ENCODE measurements around the gene KRT13. TPM values are rescaled to one million over a fixed set of nuclear protein-coding genes. Genes with fewer than 3 reads are reported as not detected.

KRT13 gene
- total and polyA plus RNA-seq, 7 donors, result 0.46 to 54.1 (median 4.3) TPM; not detected in 3

- TF ChIP-seq EP300 (IDR thresholded peaks at IDR 0.05) (no peak), POLR2AphosphoS5 (IDR thresholded peaks at IDR 0.05) (no peak), CTCF (IDR thresholded peaks at IDR 0.05) (no peak), POLR2A (IDR thresholded peaks at IDR 0.05) (no peak)
- no peak overlapping the region for H3K27ac ChIP-seq
- DNase-seq, result no peak
- no peaks in the 10 kb centered on the region for H3K36me3 ChIP-seq
- H3K27me3 ChIP-seq, result no peaks in the 10 kb centered on the region
- H3K4me1 ChIP-seq, result peaks cover 0 to 16% (median 6%) of the 10 kb centered on the region in 4 donors
- no peaks in the 10 kb centered on the region for H3K9me3 ChIP-seq
- no peak overlapping the region for H3K4me3 ChIP-seq
- intact Hi-C loops (cut with DNase I), result no loop called here
- WGBS, 2 donors, result 67 to 75% methylated on average over 10 of the region's 10 CpGs
These were observed 2.0 kb upstream of the KRT13 start for GRCh38 chr17:41507315-41507880.

- intact Hi-C loops (cut with DNase I), result no loop called here
- H3K4me3 ChIP-seq, result no peak overlapping the region
- H3K36me3 ChIP-seq, result no peaks in the 10 kb centered on the region
- H3K27me3 ChIP-seq, result no peaks in the 10 kb centered on the region
- H3K4me1 ChIP-seq, result peaks cover 0 to 16% (median 6%) of the 10 kb centered on the region in 4 donors
- 69 to 77% methylated on average over 14 of the region's 14 CpGs for WGBS, 2 donors
- TF ChIP-seq CTCF (IDR thresholded peaks at IDR 0.05), result no peak
- TF ChIP-seq POLR2AphosphoS5 (IDR thresholded peaks at IDR 0.05), result no peak
- TF ChIP-seq POLR2A (IDR thresholded peaks at IDR 0.05), result no peak
- no peak for TF ChIP-seq EP300 (IDR thresholded peaks at IDR 0.05)
- no peaks in the 10 kb centered on the region for H3K9me3 ChIP-seq
- no peak overlapping the region for H3K27ac ChIP-seq
- DNase-seq, result no peak
These were observed 676 bp upstream of the KRT13 start for GRCh38 chr17:41505809-41506767.

- H3K27ac ChIP-seq, result no peak overlapping the region
- H3K36me3 ChIP-seq, result no peaks in the 10 kb centered on the region
- TF ChIP-seq POLR2A (IDR thresholded peaks at IDR 0.05), result no peak
- TF ChIP-seq EP300 (IDR thresholded peaks at IDR 0.05), result no peak
- no peak for TF ChIP-seq POLR2AphosphoS5 (IDR thresholded peaks at IDR 0.05)
- no peak for TF ChIP-seq CTCF (IDR thresholded peaks at IDR 0.05)
- H3K27me3 ChIP-seq, result no peaks in the 10 kb centered on the region
- no peaks in the 10 kb centered on the region for H3K9me3 ChIP-seq
- intact Hi-C loops (cut with DNase I), result no loop called here
- H3K4me1 ChIP-seq, result peaks cover 0 to 16% (median 6%) of the 10 kb centered on the region in 4 donors
- no peak overlapping the region for H3K4me3 ChIP-seq
- WGBS, 2 donors, result 62 to 67% methylated on average over 8 of the region's 8 CpGs
- DNase-seq, result no peak
These were observed 1.0 kb downstream of the KRT13 start for GRCh38 chr17:41504246-41504977.

- H3K4me1 ChIP-seq, result peaks cover 0 to 16% (median 6%) of the 10 kb centered on the region in 4 donors
- no peaks in the 10 kb centered on the region for H3K9me3 ChIP-seq
- H3K27ac ChIP-seq, result no peak overlapping the region
- 92 to 95% methylated on average over 9 of the region's 9 CpGs for WGBS, 2 donors
- no peaks in the 10 kb centered on the region for H3K36me3 ChIP-seq
- intact Hi-C loops (cut with DNase I), result no loop called here
- DNase-seq, result no peak
- TF ChIP-seq EP300 (IDR thresholded peaks at IDR 0.05), result no peak
- no peak for TF ChIP-seq CTCF (IDR thresholded peaks at IDR 0.05)
- TF ChIP-seq POLR2AphosphoS5 (IDR thresholded peaks at IDR 0.05), result no peak
- no peaks in the 10 kb centered on the region for H3K27me3 ChIP-seq
- no peak overlapping the region for H3K4me3 ChIP-seq
These were observed 2.2 kb downstream of the KRT13 start for GRCh38 chr17:41503202-41503601.

Measured in sigmoid colon (tissue), 7 donors.